ENCODE results near the gene CPSF2.

GRCh38 chr14:92198804-92199203 lies 77.0 kb downstream of the CPSF2 start:
- no peak for TF ChIP-seq CTCF (IDR thresholded peaks at IDR 0.05)
- no peak for TF ChIP-seq ZFX (IDR thresholded peaks at IDR 0.05; ENCODE audit: borderline replicate concordance)

Measured in 22Rv1 (cell line).